Breast epithelium (tissue), 3 donors: ENCODE measurements around the gene HPCAL4.

Experiments
- CTCF ChIP-seq, 3 donors: fragments of 450-650 bp; IDR thresholded peaks; one replicate each; pipeline ENCODE4 v1.5.1; 2016 to 2017; ENCODE audit warnings: antibody characterized with exemption in 3 of 3, mild to moderate bottlenecking in 3 of 3, moderate library complexity in 3 of 3
- POLR2AphosphoS5 ChIP-seq, 3 donors: sonication (generic); formaldehyde crosslinking; IDR thresholded peaks; one replicate each; pipeline ENCODE4 v1.6.1; 2017; ENCODE audit warnings: antibody characterized with exemption in 3 of 3

GRCh38 chr1:39646232-39647081, 44.8 kb downstream of the HPCAL4 start:
- TF ChIP-seq CTCF (IDR thresholded peaks at IDR 0.05) (no peak), POLR2AphosphoS5 (IDR thresholded peaks at IDR 0.05) (peak in 1 of 3 donors; percentile 74)
